KMS-11 (cell line): ENCODE measurements around the gene LRRC2.
"Not testable (repeated sequence)": the region's sequence is repeated elsewhere in the genome, so short reads cannot be mapped to it uniquely, and the experiment has no call there.

Experiments
- H2AFZ ChIP-seq: fragments of 200-600 bp; sonication (generic); 2 replicates; pipeline ENCODE4 v1.6.1; 2016; ENCODE audit warnings: antibody characterized with exemption, mixed run types, low read depth
- H3K27ac ChIP-seq: fragments of 200-600 bp; sonication (generic); 2 replicates; pipeline ENCODE4 v1.6.1; 2016; ENCODE audit warnings: mild to moderate bottlenecking, mixed run types
- H3K27me3 ChIP-seq: fragments of 200-600 bp; sonication (generic); 2 replicates; pipeline ENCODE4 v1.6.1; 2017; ENCODE audit warnings: mild to moderate bottlenecking, low read depth, mixed run types, moderate library complexity; ENCODE audit not compliant: insufficient read depth
- H3K36me3 ChIP-seq: fragments of 200-600 bp; sonication (generic); 2 replicates; pipeline ENCODE4 v1.6.1; 2017; ENCODE audit warnings: mild to moderate bottlenecking, mixed run types; ENCODE audit not compliant: insufficient read depth
- H3K4me1 ChIP-seq: fragments of 200-600 bp; sonication (generic); 2 replicates; pipeline ENCODE4 v1.6.1; 2016; ENCODE audit warnings: mild to moderate bottlenecking, low read depth, mixed run types; ENCODE audit not compliant: poor library complexity, severe bottlenecking
- H3K4me2 ChIP-seq: fragments of 200-600 bp; sonication (generic); 2 replicates; pipeline ENCODE4 v1.7.0; 2016; ENCODE audit warnings: mild to moderate bottlenecking, mixed run types
- H3K4me3 ChIP-seq: fragments of 200-600 bp; sonication (generic); IDR thresholded peaks from 2 replicates; pipeline ENCODE4 v1.6.1; 2017; ENCODE audit warnings: low read depth, low read length, mixed read lengths; ENCODE audit not compliant: insufficient read depth
- H3K79me2 ChIP-seq: fragments of 200-600 bp; sonication (generic); 2 replicates; pipeline ENCODE4 v1.6.1; 2016; ENCODE audit warnings: low read depth, mixed run types; ENCODE audit not compliant: insufficient read depth
- H3K9ac ChIP-seq: fragments of 200-600 bp; sonication (generic); 2 replicates; pipeline ENCODE4 v1.6.1; 2016; ENCODE audit warnings: mild to moderate bottlenecking, mixed run types
- H4K20me1 ChIP-seq: fragments of 200-600 bp; sonication (generic); 2 replicates; pipeline ENCODE4 v1.6.1; 2016; ENCODE audit warnings: mild to moderate bottlenecking, mixed run types; ENCODE audit not compliant: insufficient read depth
- TF ChIP-seq, protein P1 (sequence below): fragments of 200-600 bp; sonication (generic); conservative IDR thresholded peaks from 2 replicates; pipeline ENCODE4 v1.6.1; 2017; ENCODE audit warnings: low read depth, mild to moderate bottlenecking, antibody characterized with exemption, low read length, moderate library complexity, mixed read lengths

LRRC2 gene

DNA sequence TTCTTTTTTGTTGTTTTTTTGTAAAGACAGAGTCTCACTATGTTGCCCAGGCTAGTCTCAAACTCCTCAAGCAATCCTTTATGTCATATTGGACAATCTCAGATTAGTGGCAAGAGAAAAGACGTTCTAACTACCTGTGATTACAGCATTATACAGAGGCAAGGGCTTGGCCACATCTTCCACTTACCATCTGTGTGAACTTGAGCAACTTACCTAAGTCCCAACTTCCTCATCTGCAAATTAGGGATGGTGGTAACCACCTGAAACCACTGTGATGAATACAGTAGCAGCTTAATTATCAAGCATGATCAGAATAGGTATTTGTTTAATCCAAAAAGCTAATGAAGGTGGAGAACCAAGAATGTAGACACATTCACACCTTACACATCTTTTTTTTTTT, 16.1 kb downstream of the LRRC2 start:
- H3K79me2 ChIP-seq, result no peaks in the 10 kb centered on the region
- H2AFZ ChIP-seq, result no peak overlapping the region
- no peaks in the 10 kb centered on the region for H3K36me3 ChIP-seq
- H3K27ac ChIP-seq, result no peak overlapping the region
- H3K4me3 ChIP-seq, result no peak overlapping the region
- TF ChIP-seq, protein P1, sequence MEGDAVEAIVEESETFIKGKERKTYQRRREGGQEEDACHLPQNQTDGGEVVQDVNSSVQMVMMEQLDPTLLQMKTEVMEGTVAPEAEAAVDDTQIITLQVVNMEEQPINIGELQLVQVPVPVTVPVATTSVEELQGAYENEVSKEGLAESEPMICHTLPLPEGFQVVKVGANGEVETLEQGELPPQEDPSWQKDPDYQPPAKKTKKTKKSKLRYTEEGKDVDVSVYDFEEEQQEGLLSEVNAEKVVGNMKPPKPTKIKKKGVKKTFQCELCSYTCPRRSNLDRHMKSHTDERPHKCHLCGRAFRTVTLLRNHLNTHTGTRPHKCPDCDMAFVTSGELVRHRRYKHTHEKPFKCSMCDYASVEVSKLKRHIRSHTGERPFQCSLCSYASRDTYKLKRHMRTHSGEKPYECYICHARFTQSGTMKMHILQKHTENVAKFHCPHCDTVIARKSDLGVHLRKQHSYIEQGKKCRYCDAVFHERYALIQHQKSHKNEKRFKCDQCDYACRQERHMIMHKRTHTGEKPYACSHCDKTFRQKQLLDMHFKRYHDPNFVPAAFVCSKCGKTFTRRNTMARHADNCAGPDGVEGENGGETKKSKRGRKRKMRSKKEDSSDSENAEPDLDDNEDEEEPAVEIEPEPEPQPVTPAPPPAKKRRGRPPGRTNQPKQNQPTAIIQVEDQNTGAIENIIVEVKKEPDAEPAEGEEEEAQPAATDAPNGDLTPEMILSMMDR, result no peak
- H4K20me1 ChIP-seq, result no peaks in the 10 kb centered on the region
- H3K27me3 ChIP-seq, result no peaks in the 10 kb centered on the region
- H3K4me2 ChIP-seq, result no peak overlapping the region
- H3K4me1 ChIP-seq, result peaks cover 26% of the 10 kb centered on the region
- H3K9ac ChIP-seq, result no peak overlapping the region

DNA sequence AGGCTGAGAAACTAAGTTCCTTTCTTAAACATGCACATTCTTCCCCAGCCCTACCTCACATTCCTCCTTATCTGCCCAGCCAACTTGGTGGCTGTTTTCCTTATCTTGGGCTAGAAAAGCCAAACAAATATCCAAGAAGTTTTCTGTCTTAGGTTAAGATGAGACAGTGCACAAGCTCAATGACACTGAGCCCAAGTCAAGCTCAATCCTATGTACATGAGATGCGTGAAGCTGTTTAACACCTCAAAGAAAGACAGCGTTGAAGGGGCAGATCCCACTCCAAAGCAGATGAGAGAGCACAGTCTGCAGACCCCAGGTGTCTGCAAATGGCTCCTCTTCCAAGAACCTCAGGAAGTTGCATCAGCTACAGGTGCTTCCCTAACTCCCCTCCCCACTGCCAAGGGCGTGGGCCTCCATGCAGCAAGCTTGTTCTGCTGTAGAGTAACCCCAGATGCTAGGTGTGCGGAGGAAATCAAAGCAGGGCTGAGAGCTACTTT, 16.6 kb downstream of the LRRC2 start:
- H3K4me1 ChIP-seq, result peaks cover 26% of the 10 kb centered on the region
- no peak overlapping the region for H3K4me2 ChIP-seq
- no peaks in the 10 kb centered on the region for H3K79me2 ChIP-seq
- H2AFZ ChIP-seq, result no peak overlapping the region
- no peaks in the 10 kb centered on the region for H4K20me1 ChIP-seq
- H3K4me3 ChIP-seq, result no peak overlapping the region
- H3K9ac ChIP-seq, result no peak overlapping the region
- H3K27me3 ChIP-seq, result no peaks in the 10 kb centered on the region
- no peak overlapping the region for H3K27ac ChIP-seq
- H3K36me3 ChIP-seq, result no peaks in the 10 kb centered on the region
- TF ChIP-seq, protein P1, result no peak

DNA sequence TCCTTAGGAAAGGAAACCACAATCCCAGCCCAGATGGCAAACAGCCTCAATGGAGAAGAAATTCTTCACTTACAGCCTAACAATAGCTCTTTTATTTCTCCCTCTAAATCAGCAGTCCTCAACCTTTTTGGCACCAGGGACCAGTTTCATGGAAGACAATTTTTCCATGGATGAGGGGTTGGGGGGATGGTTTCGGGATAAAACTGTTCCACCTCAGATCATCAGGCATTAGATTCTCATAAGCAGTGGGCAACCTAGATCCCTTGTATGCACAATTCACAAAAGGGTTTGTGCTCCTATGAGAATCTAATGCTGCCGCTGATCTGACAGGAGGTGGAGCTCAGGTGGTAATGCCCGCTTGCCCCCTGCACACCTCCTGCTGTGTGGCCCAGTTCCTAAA, 17.5 kb downstream of the LRRC2 start:
- not testable (repeated sequence) for H3K27ac ChIP-seq, H3K4me3 ChIP-seq, H3K79me2 ChIP-seq, H3K9ac ChIP-seq, H2AFZ ChIP-seq, H3K36me3 ChIP-seq, H3K4me2 ChIP-seq, H4K20me1 ChIP-seq, H3K27me3 ChIP-seq
- peaks cover 26% of the 10 kb centered on the region for H3K4me1 ChIP-seq

DNA sequence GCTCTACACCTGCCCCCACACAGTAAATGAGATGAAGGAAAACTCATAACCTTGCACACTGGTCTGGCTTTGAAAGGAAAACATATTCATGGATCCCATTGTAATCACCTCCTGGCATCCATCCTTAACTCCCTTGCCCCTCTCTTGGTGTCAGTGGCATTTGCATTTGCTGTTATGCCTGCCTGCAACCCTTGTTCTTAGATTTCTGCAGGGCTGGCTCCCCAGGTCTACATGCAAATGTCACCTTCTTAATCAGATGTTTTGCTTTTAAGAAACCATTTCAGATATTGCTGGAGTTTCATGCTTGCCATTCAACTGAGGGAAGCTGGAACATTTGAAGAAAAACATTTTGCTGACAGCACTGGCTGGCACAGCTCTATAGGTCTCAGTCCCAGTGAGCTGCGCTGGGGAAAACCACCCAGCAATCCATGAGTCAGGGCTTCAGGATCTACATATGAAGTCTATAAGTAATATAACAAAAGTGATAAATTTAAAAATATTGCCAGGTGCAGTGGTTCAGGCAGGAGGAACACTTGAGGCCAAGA, 19.1 kb downstream of the LRRC2 start:
- TF ChIP-seq, protein P1, result no peak
- H3K79me2 ChIP-seq, result no peaks in the 10 kb centered on the region
- no peak overlapping the region for H2AFZ ChIP-seq
- H3K4me2 ChIP-seq, result 0 out of 2 replicates have a peak overlapping the region, but pooled peaks have one; percentile 30
- H3K4me3 ChIP-seq, result no peak overlapping the region
- no peaks in the 10 kb centered on the region for H3K36me3 ChIP-seq
- H3K4me1 ChIP-seq, result peaks cover 37% of the 10 kb centered on the region
- no peak overlapping the region for H3K27ac ChIP-seq
- H4K20me1 ChIP-seq, result no peaks in the 10 kb centered on the region
- no peak overlapping the region for H3K9ac ChIP-seq
- H3K27me3 ChIP-seq, result no peaks in the 10 kb centered on the region

DNA sequence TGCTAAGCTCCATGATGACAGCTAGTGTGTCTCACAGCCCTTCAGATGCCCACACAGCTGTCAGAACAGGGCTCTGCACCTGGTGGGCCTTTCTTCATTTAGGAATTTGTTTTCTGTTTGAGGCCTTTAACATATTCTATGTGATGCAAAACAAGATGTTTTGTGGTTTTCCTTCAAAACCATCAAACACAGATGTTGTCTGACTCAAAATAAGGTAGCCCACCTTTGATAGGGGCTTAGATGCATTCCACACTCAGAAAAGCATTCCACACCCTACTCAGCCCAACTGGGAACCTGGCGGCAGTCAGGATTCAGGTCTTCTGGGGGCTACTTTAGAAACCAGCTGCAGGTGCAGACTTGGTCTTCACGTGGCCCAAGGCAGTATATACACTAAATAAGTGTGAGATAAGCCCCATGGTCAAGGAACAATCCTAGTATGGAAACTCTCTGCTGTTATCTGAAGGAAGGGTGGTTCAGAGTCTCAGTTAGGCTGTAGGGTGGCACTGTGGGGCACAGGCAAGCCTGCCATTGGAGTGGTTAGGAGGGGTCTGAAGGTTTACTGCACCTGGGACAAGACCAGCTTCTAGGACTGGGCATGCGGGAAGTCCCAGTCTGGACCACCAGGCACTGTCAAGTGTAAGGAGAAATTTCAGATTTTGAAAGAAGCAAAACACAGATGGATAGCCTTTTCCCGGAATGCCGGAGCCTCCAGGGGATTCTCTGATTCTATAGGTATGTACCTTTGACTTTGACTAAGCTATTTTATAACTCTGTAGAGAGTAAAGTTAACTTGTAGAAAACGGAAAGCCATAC, 20.1 kb downstream of the LRRC2 start:
- TF ChIP-seq, protein P1, result no peak
- no peak overlapping the region for H3K9ac ChIP-seq
- no peaks in the 10 kb centered on the region for H3K36me3 ChIP-seq
- peaks cover 38% of the 10 kb centered on the region for H3K4me1 ChIP-seq
- H3K79me2 ChIP-seq, result no peaks in the 10 kb centered on the region
- H3K4me2 ChIP-seq, result no peak overlapping the region
- no peak overlapping the region for H2AFZ ChIP-seq
- no peaks in the 10 kb centered on the region for H3K27me3 ChIP-seq
- no peak overlapping the region for H3K27ac ChIP-seq
- H4K20me1 ChIP-seq, result no peaks in the 10 kb centered on the region
- no peak overlapping the region for H3K4me3 ChIP-seq
